ENCODE measurements around the gene PLCD1. TPM values are rescaled to one million over a fixed set of nuclear protein-coding genes. Genes with fewer than 3 reads are reported as not detected.

Gene PLCD1
- total RNA-seq, 1 donor from 2014 or later: 13.0 TPM

GRCh38 chr3:38001456-38002081 is 27.9 kb downstream of the PLCD1 start:
- DNase-seq (ENCODE audit: extremely low read depth, low read depth, low spot score): no peak

- no peak for DNase-seq (ENCODE audit: extremely low read depth, low read depth, low spot score)
Measured at GRCh38 chr3:38000965-38001455, 28.4 kb downstream of the PLCD1 start.

GRCh38 chr3:38000242-38000916 is 29.1 kb downstream of the PLCD1 start:
- DNase-seq (ENCODE audit: extremely low read depth, low read depth, low spot score): no peak

- no peak for DNase-seq (ENCODE audit: extremely low read depth, low read depth, low spot score)
Measured at GRCh38 chr3:37999836-38000235, 29.6 kb downstream of the PLCD1 start.

GRCh38 chr3:37997791-37998370 is 31.6 kb downstream of the PLCD1 start:
- DNase-seq (ENCODE audit: extremely low read depth, low read depth, low spot score): no peak

GRCh38 chr3:37997342-37997741 is 32.1 kb downstream of the PLCD1 start:
- DNase-seq (ENCODE audit: extremely low read depth, low read depth, low spot score): no peak

GRCh38 chr3:37996785-37997301 is 32.6 kb downstream of the PLCD1 start:
- peak; percentile 68 for DNase-seq (ENCODE audit: extremely low read depth, low read depth, low spot score)

GRCh38 chr3:37995652-37996641 is 33.5 kb downstream of the PLCD1 start:
- no peak for DNase-seq (ENCODE audit: extremely low read depth, low read depth, low spot score)

- DNase-seq (ENCODE audit: extremely low read depth, low read depth, low spot score): no peak
Measured at GRCh38 chr3:37994639-37994972, 34.8 kb downstream of the PLCD1 start.

- DNase-seq (ENCODE audit: extremely low read depth, low read depth, low spot score): no peak
Measured at GRCh38 chr3:37993820-37994638, 35.4 kb downstream of the PLCD1 start.

GRCh38 chr3:37993460-37993819 is 36.0 kb downstream of the PLCD1 start:
- DNase-seq (ENCODE audit: extremely low read depth, low read depth, low spot score): no peak

- no peak for DNase-seq (ENCODE audit: extremely low read depth, low read depth, low spot score)
Measured at GRCh38 chr3:37993067-37993455, 36.4 kb downstream of the PLCD1 start.

- no peak for DNase-seq (ENCODE audit: extremely low read depth, low read depth, low spot score)
Measured at GRCh38 chr3:37992271-37993066, 37.0 kb downstream of the PLCD1 start.

- DNase-seq (ENCODE audit: extremely low read depth, low read depth, low spot score): no peak
Measured at GRCh38 chr3:37991823-37992222, 37.6 kb downstream of the PLCD1 start.

- no peak for DNase-seq (ENCODE audit: extremely low read depth, low read depth, low spot score)
Measured at GRCh38 chr3:37991109-37991508, 38.3 kb downstream of the PLCD1 start.

GRCh38 chr3:37990527-37990926 is 38.9 kb downstream of the PLCD1 start, which contains the start of gene VILL:
Gene VILL, plus strand, starts transcription at chr3:37990786. Its CDS starts 2,887 bp downstream, at chr3:37993673.
- DNase-seq (ENCODE audit: extremely low read depth, low read depth, low spot score): no peak

- no peak for DNase-seq (ENCODE audit: extremely low read depth, low read depth, low spot score)
Measured at GRCh38 chr3:37989821-37990480, 39.5 kb downstream of the PLCD1 start.

- no peak for DNase-seq (ENCODE audit: extremely low read depth, low read depth, low spot score)
Measured at GRCh38 chr3:37988931-37989525, 40.4 kb downstream of the PLCD1 start.
